Hepatocyte (in vitro differentiated cells): ENCODE data around the gene ATG14. TPM values are rescaled to one million over a fixed set of nuclear protein-coding genes. Genes with fewer than 3 reads are reported as not detected.

ENCODE experiments used
- DNase-seq: peaks from one replicate; pipeline ENCODE4 v3.0.0-alpha.2; 2016; ENCODE audit warnings: low spot score
- H2AFZ ChIP-seq: fragments of 200-600 bp; sonication (generic); 2 replicates; pipeline ENCODE4 v1.6.0; 2016; ENCODE audit warnings: antibody characterized with exemption, mild to moderate bottlenecking
- H3K27ac ChIP-seq: fragments of 200-600 bp; sonication (generic); 2 replicates; pipeline ENCODE4 v1.5.1; 2016; ENCODE audit warnings: mild to moderate bottlenecking
- H3K27me3 ChIP-seq: fragments of 200-600 bp; sonication (generic); 2 replicates; pipeline ENCODE4 v1.6.1; 2016
- H3K36me3 ChIP-seq: fragments of 200-600 bp; sonication (generic); replicated peaks from 2 replicates; pipeline ENCODE4 v1.5.1; 2016; ENCODE audit warnings: low read depth; ENCODE audit not compliant: insufficient read depth
- H3K4me1 ChIP-seq: fragments of 200-600 bp; sonication (generic); 2 replicates; pipeline ENCODE4 v1.5.1; 2016; ENCODE audit warnings: mild to moderate bottlenecking, moderate library complexity; ENCODE audit not compliant: insufficient read depth
- H3K4me2 ChIP-seq: fragments of 200-600 bp; sonication (generic); 2 replicates; pipeline ENCODE4 v1.6.0; 2016
- H3K4me3 ChIP-seq: fragments of 200-600 bp; sonication (generic); 2 replicates; pipeline ENCODE4 v1.5.1; 2016; ENCODE audit warnings: mild to moderate bottlenecking
- H3K79me2 ChIP-seq: fragments of 200-600 bp; sonication (generic); 2 replicates; pipeline ENCODE4 v1.6.0; 2017; ENCODE audit warnings: mild to moderate bottlenecking
- H3K9me2 ChIP-seq: fragments of 200-600 bp; sonication (generic); replicated peaks from 2 replicates; pipeline ENCODE4 v1.6.0; 2017; ENCODE audit warnings: mild to moderate bottlenecking; ENCODE audit not compliant: insufficient read depth
- H3K9me3 ChIP-seq: fragments of 200-600 bp; sonication (generic); 2 replicates; pipeline ENCODE4 v1.5.1; 2016; ENCODE audit warnings: low read depth, mild to moderate bottlenecking
- H4K20me1 ChIP-seq: fragments of 200-600 bp; sonication (generic); 2 replicates; pipeline ENCODE4 v1.6.0; 2016; ENCODE audit warnings: mild to moderate bottlenecking; ENCODE audit not compliant: insufficient read depth, poor library complexity, severe bottlenecking
- EZH2 ChIP-seq: fragments of 200-600 bp; sonication (generic); IDR thresholded peaks from 2 replicates; pipeline ENCODE4 v1.6.1; 2016; ENCODE audit warnings: antibody characterized with exemption, mild to moderate bottlenecking, borderline replicate concordance
- EZH2phosphoT487 ChIP-seq: fragments of 200-600 bp; sonication (generic); IDR thresholded peaks from one replicate; pipeline ENCODE4 v1.6.1; 2018; ENCODE audit warnings: antibody characterized with exemption, mild to moderate bottlenecking, low read depth, moderate library complexity; ENCODE audit not compliant: unreplicated experiment, severe bottlenecking
- WGBS: methylation state at CpG from one replicate; pipeline ENCODE4 v1.1.6; 2016; ENCODE audit warnings: low lambda C conversion rate; ENCODE audit errors: missing lambda C conversion rate; 5-methylcytosine and 5-hydroxymethylcytosine counted together
- polyA plus RNA-seq: library from polyadenylated mRNA; unstranded; fragments of >200 nt; fragmentation: Nextera tagmentation; extraction: Ambion mirVana; gene quantifications from 2 replicates; pipeline ENCODE4 v1.2.1, GENCODE V29; 2016
- total RNA-seq: library from RNA; depleted of rRNA; stranded (reverse); fragments of >200 nt; gene quantifications from 2 replicates; pipeline ENCODE4 v1.2.3, GENCODE V29; 2014
- TF ChIP-seq, protein P1 (sequence below): fragments of 200-600 bp; sonication (generic); IDR thresholded peaks from 2 replicates; pipeline ENCODE4 v1.5.1; 2016; ENCODE audit warnings: antibody characterized with exemption, mild to moderate bottlenecking; ENCODE audit not compliant: poor library complexity

The ATG14 gene
- total and polyA plus RNA-seq, 2 experiments from 2014 or later, result 3.3 to 16.6 TPM

DNA sequence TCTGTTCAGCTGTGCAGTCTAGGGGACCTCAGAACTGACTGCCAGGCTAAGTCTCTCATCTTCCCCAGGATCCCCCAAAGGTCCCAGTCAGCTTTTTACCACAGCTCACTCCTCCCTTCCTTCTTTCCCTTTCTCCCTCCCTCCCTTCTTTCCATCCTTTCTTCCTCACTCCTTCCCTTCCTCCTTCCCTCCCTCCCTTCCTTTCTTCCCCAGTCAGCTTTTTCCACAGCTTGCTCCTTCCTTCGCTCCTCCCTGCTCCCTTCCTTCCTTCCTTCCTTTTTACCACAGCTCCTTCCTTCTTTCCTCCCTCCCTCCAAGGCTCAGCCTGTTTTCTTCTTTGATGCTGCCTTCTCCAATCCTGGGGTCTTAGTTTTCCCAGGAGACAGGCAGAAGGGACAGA, 39.2 kb downstream of the ATG14 start:
- Histone ChIP-seq H3K4me2 (no peak overlapping the region), H3K4me3 (no peak overlapping the region), H4K20me1 (no peaks in the 10 kb centered on the region), H3K9me3 (no peaks in the 10 kb centered on the region), H3K79me2 (no peaks in the 10 kb centered on the region), H3K4me1 (peaks cover under 1% of the 10 kb centered on the region), H3K27ac (no peak overlapping the region), H3K9me2 (no peaks in the 10 kb centered on the region), H3K27me3 (no peaks in the 10 kb centered on the region), H3K36me3 (no peaks in the 10 kb centered on the region), H2AFZ (no peak overlapping the region)
- WGBS, result 100% methylated on average over 1 of the region's 1 CpG
- no peak for DNase-seq
- TF ChIP-seq, protein P1, sequence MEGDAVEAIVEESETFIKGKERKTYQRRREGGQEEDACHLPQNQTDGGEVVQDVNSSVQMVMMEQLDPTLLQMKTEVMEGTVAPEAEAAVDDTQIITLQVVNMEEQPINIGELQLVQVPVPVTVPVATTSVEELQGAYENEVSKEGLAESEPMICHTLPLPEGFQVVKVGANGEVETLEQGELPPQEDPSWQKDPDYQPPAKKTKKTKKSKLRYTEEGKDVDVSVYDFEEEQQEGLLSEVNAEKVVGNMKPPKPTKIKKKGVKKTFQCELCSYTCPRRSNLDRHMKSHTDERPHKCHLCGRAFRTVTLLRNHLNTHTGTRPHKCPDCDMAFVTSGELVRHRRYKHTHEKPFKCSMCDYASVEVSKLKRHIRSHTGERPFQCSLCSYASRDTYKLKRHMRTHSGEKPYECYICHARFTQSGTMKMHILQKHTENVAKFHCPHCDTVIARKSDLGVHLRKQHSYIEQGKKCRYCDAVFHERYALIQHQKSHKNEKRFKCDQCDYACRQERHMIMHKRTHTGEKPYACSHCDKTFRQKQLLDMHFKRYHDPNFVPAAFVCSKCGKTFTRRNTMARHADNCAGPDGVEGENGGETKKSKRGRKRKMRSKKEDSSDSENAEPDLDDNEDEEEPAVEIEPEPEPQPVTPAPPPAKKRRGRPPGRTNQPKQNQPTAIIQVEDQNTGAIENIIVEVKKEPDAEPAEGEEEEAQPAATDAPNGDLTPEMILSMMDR, result no peak
- TF ChIP-seq EZH2phosphoT487 (no peak), EZH2 (no peak)

- peaks cover 6% of the 10 kb centered on the region for H3K4me1 ChIP-seq
- no peak for DNase-seq
- no peaks in the 10 kb centered on the region for H3K27me3 ChIP-seq
- H4K20me1 ChIP-seq, result no peaks in the 10 kb centered on the region
- H2AFZ ChIP-seq, result no peak overlapping the region
- no peak overlapping the region for H3K4me2 ChIP-seq
- no peak for TF ChIP-seq EZH2
- TF ChIP-seq EZH2phosphoT487, result no peak
- TF ChIP-seq, protein P1, result no peak
- H3K9me3 ChIP-seq, result no peaks in the 10 kb centered on the region
- H3K9me2 ChIP-seq, result no peaks in the 10 kb centered on the region
- WGBS, result 86% methylated on average over 11 of the region's 11 CpGs
- no peaks in the 10 kb centered on the region for H3K79me2 ChIP-seq
- H3K36me3 ChIP-seq, result no peaks in the 10 kb centered on the region
- H3K4me3 ChIP-seq, result no peak overlapping the region
- H3K27ac ChIP-seq, result no peak overlapping the region
Measured at GRCh38 chr14:55370883-55371455, 40.7 kb downstream of the ATG14 start.

GRCh38 chr14:55366271-55366670, 45.4 kb downstream of the ATG14 start:
- DNase-seq, result peak; percentile 35
- Histone ChIP-seq H3K36me3 (no peaks in the 10 kb centered on the region), H3K4me2 (no peak overlapping the region), H3K27me3 (no peaks in the 10 kb centered on the region), H3K4me3 (no peak overlapping the region), H2AFZ (no peak overlapping the region), H4K20me1 (no peaks in the 10 kb centered on the region), H3K79me2 (no peaks in the 10 kb centered on the region), H3K4me1 (peaks cover 13% of the 10 kb centered on the region), H3K9me2 (no peaks in the 10 kb centered on the region), H3K27ac (peak overlapping the region; percentile 86), H3K9me3 (no peaks in the 10 kb centered on the region)
- no peak for TF ChIP-seq EZH2phosphoT487
- TF ChIP-seq EZH2, result no peak
- TF ChIP-seq, protein P1, result no peak
- 57% methylated on average over 3 of the region's 3 CpGs for WGBS
